Daoy (cell line): ENCODE results near the gene PTPN7. TPM values are rescaled to one million over a fixed set of nuclear protein-coding genes. Genes with fewer than 3 reads are reported as not detected.
A peak's percentile ranks its signal among the peaks of the same experiment; 100 is the strongest.
"Not testable (repeated sequence)": the region's sequence is repeated elsewhere in the genome, so short reads cannot be mapped to it uniquely, and the experiment has no call there.

ENCODE experiments used
- DNase-seq: peaks from one replicate; pipeline ENCODE4 v3.0.0-alpha.2; 2015; ENCODE audit warnings: low read depth
- total RNA-seq: library from RNA; depleted of rRNA; stranded (reverse); fragments of >200 nt; shearing (Covaris generic); gene quantifications from 2 replicates; pipeline ENCODE4 v1.2.3, GENCODE V29; 2014; rRNA removed

Gene PTPN7
- total RNA-seq: 1.3 and 1.5 TPM in 2 replicates

DNA sequence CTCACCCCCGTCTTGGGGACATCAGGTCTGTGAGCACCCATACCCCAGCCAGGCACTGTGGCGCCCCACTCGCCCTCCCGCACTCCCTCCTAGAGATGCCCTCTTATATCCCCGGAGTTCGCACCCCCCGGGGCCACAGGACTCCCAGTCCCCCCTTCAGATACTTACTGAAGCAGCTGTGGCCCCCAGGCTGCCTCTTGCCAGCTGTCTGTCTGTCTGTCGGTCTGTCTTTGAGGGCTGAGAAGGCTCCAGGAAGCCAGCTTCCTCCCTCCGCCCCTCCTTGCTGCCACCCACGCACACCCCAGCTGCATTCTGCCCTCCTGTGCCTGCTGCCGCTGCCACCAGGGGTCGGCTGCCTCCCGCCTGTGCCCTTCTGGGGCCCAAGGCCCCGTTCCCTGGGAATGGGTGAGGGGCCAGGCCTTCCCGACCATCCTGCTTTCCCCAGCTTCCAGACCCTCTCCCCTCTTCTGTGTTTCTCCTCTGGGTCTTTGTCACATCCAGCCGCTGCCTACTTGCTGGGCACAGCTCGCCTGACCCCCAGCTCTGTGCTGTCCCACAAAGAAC lies at the start of gene PTPN7:
PTPN7 (minus strand) TSS at position 226 of the 564 bp plus-strand sequence. CDS start 1,200 bp downstream, outside the sequence.
- peak; percentile 55 for DNase-seq

DNA sequence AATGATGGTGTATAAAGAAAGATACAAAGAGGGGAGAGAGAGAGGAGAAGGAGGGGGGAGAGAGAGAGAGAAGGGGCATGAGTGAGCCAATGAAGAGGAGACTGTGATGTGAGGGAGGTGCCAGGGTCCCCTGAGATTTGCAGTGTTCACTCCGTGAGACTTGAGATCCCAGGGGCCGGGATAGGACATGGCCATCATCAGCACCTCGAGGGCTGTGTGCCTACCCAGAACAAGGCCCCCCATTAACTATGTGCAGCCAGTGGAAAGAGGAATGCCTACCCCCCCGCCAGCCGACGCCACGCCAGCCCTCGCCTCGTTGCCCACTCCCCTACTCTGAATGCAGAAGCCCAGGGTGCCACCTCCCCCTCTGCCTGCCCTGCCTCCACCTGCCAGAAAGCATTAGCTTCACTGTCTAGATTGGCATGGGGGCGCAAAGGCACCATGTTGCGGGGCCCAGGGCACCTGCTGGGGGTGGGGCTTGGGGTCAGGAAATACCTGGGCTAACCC lies 48.0 kb upstream of the PTPN7 start:
- no peak for DNase-seq

DNA sequence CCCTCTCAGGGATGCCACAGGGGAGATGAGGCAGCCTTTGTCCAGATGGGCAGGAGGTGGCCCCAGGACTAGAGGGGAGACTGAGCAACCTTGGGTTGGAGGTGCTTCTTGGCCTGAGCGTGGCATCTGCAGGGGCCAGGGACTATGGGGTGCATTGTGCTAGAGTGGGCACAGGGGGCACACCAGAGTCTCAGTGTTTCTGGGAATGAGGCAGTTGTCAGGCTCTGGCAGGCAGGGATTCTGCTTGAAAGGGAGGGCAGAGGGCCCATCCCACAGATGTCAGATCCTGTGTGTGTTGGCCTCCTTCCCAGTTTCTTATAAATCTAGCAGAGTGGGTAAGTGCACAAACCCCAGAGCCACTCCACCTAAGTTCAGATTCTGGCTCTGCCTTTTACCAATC lies 46.9 kb upstream of the PTPN7 start:
- DNase-seq: peak; percentile 71

DNA sequence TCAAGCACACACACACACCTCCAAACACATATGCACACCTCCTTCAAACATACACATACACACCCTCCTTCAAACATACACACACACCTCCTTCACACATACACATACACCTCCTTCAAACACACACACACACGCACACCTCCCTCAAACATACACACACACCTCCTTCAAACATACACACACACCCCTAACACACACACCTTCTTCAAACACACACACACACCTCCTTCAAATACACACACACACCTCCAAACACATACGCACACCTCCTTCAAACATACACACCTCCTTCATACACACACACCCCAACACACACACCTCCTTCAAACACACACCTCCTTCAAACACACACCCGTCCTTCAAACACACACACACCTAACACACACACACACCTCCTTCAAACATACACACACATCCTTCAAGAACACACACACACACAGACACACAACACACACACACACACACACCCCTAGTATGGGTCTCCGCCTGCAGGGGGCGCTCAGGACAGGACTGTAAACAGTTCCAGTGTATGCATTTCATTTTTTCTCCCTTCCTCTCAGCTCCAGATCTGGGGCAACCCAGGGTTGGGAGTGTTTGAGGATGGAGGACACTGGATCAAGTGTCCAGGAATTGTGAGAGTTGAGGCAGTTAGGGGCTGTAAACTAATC lies 45.3 kb upstream of the PTPN7 start:
- no peak for DNase-seq

DNA sequence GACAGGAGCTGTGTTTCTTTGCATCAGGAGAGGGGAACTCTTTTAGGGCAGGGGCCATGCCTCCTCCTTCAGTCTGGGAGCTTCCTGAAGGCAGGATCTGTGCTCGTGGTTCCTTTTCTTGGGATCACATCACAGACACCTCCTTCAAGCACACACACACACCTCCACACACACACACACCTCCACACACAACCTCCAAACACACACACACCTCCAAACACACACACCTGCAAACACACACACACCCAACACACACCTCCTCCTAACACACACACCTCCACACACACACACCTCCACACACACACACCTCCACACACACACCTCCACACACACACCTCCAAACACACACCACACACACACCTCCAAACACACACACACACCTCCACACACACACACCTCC lies 43.7 kb upstream of the PTPN7 start:
- DNase-seq: no peak

DNA sequence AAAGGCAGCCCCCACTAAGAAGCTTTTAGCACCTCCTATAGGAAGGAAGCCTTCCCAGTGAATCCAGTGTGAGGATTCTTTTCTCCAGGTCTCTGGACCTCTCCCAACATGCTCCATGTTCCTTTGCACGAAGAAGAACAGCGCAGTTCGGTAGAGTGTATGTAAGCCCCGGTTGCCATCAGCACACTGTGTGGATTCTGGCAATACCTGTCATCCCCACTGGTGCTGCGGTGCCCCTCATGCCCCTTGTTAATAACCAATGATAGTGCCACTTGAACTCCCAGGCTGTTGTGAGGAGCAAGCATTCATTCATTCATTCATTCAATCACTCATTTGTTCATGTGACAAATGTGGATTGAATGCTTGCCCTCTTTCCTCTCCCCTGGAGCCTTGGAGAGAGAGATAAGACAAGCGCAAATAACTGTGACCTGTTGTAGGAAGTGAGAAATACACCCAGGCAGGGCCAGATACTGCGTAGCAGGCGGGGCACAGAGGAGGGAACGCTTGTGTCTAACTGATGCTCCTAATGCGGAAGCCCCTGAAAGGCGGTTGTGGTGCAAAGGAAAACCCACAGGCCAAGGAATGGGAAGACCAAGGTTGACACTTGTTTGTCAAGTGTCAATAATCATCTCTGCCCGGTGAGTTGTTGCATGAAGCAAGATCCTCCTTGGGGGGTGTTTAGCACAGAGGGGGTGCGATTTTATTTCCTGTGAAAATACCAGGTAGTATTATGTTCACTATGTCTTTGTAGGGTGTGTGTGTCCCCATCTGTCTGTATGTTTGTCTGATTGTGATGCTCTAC lies 43.0 kb upstream of the PTPN7 start:
- DNase-seq: no peak

DNA sequence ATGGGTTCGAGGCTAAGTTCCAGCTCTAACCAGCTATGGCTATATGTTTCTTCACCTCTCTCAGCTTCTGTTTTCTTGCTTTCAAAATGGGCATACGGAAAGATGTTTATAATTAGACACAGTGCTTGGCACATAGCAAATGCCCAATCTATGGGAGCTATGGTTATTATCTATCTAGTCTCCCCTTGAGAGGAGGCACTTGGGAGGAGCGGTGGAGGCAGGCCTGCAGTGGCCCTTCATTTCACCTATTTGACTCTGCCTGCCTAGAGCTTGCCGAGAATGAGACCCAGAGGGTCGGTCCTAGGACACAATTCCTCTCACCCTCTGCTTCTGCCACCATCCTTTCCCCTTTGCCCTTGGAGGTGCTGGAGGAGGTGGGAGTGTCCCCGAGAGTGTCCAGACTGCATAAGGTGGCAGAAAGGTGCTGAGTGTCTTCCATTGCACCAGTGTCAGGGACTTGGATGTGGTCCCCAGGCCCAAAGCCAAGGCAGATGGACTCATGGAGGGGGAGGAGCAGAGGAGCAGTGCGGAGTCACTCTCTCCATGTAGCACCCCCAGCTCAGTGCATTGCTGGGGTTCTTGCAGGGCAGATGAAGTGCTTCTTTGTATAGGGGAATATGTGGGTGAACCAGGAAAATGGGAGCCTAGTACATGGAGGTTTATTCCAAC lies 42.2 kb upstream of the PTPN7 start:
- DNase-seq: no peak

DNA sequence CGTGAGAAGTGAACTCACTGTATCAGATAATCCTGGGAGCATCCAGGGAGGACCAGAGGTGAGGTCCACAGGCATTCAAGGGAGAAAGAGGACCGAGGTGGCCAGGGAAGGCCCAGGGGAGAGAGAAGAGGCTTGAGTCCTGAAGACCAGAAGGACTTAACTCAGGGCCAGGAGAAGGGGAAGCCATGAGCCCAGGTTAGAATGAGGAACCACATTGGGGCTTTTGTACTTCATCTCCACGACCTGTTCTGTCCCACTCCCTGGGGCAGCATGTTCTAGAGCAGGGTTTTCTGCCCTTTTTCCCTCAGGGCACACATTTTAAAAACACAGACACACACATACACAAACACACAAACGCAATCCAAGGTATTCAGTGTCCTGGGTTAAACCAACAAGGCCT lies 41.6 kb upstream of the PTPN7 start:
- DNase-seq: no peak

DNA sequence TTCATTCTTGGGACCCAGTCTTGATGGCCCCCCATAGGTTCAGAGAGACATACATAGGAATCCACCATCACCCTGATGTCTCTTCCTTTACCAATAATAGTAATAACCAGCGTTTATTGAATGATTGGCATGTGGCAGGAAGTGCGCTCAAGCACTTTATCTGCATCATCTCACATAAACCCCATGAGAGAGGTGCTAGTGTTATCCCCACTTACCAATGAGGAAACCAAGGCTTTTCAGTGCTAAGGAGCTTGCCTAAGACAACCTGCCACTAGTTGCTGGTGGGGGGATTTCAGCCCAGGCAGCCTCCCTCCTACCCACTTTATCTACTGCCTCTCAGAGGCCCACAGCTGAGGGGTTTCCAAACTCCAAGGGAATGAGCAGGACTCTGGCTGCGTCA lies 40.9 kb upstream of the PTPN7 start:
- DNase-seq: no peak

DNA sequence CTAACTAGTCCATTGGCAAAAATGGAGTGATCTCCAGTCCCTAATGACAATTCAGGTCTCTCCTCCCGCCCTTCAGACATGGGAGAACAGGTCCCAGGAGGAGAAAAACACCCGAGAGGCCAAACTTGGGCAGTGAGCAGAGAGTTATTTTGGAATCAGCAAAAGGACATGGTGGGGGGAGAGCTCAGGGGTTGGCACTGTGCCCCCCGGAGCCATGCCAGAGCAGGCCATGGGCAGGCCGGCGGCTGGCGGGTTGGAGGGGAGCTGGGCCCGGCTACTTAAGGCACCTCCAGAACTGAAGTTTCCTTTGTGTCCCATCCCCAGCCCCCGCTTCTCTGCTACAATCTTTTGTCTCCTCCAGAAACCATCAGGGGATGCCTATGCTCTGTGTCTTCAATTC lies 40.3 kb upstream of the PTPN7 start:
- no peak for DNase-seq

DNA sequence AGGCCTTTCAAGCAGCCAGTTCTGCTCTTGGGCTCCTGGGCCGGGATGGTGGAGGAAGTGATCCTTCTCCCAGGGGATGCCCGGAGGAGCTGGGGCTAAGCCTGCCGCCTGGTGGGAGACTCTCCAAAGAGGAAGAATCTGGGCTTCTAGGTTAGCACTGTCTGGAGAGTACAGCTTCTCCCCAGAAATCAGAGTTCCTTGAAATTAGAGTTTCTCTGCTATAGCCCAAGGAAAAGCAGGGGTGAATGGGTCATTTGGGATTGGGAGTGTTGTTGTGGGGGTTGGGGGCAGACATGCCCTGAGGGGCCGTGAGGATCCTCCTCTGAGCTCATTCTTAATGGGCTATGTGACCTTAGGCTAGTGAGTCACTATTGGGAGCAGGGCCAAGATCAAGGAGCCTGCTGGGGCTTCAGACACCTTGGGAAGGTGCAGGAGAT lies 39.7 kb upstream of the PTPN7 start:
- DNase-seq: peak; percentile 78

DNA sequence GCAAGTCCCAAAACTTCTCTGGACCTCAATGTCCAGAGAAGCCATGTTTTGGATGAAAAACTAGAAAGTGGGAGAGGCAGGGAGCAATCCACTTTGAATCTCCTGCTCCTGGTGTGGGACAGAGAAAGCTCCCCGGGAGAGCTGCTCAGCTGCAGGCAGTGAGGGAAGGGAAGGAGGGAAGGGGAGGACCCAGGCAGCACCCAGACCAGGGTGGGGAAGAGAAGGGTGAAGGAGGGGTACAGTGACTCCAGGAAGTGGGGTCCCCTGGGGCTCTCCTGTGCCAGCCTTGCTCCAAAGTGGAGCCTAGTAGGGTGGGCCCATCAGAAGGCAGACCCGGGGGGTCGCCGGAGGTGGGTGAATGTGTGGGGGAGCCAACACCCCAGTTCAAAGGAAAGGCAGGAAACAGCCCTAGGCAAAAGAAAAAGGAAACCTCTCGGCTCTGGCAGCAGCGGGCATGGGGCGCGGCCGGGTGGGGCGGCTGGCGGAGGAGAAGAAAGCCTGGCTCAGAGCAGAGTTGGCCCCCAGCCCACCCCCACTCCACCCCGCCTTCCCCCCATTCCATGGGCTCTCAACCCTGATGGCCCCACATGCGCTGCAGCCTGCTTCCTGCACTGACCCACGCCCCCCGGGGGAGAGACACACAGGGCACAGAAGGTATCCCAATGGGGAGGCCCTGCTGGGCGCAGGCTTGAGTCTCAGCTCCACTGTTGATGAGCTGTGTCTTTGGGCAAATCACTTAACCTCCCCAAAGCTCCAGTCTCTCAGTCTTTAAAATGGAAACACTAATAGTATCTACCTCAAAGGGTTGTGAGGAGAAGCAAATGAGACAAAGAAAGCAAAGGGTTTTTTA lies 38.9 kb upstream of the PTPN7 start:
- DNase-seq: no peak

DNA sequence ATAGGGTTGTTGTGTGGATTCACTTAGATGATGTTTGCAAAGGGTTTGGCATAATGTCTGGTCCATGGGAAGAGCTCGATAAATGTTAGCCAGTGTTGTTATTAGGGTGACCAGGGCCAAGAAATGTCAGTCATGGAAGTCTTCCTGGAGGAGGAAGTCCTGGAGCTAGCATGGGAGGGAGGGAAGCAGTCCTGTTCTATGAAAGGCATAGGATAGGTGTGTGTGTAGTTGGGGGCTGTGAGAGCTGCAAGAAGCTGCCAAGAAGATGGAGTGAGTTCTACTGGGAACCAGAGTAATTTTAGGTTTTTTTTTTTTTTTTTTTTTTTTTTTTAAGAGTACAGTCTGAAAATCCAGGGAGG lies 37.9 kb upstream of the PTPN7 start:
- DNase-seq: no peak

DNA sequence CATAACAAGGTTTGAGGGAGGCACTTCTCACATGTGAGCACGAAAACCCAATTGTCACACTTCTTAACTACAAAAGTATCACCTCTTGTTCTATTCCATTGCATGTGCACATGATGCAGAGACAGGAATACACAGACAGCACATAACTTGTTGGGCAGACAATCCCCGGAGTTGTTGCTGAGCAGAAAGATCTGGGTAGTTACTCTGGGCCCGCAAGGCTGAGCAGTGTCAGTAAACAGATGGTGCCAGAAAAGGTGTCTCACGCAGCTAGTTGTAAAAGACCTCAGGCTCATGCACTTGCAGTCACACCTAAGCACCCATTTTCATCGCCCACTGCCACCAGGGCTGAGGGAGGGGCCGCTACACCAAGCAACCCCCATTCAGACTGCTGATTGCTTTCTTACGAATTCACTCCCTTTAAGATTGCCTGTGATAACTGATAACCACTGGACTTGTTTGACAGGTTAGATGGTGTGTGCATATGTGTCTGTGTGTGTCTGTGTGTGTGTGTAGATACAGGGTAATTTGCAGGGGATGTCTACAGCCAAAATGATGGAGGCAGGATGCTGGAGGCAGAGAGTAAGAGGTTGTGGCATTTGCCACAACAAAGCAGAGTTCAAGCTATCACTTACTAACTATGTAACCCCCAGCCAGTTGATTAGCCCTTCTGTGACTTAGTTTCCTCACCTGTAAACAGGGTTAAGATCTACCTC lies 37.4 kb upstream of the PTPN7 start:
- DNase-seq: no peak

DNA sequence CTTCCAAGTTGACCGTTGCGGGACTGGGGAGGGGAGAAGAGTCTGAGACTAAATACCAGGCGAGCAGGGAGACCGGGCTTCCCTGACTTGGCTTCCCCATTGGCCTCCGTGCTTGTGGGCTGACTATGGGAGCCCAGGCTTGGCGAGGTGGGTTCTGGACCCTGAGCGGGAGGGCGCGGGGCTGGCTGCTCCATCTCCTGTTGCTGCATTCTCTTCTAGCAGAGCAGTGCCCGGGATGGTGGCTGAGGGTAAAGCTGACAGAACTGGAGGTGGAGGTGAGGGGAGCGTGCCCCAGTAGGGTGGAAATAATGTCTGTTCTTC lies 33.9 kb upstream of the PTPN7 start:
- no peak for DNase-seq

DNA sequence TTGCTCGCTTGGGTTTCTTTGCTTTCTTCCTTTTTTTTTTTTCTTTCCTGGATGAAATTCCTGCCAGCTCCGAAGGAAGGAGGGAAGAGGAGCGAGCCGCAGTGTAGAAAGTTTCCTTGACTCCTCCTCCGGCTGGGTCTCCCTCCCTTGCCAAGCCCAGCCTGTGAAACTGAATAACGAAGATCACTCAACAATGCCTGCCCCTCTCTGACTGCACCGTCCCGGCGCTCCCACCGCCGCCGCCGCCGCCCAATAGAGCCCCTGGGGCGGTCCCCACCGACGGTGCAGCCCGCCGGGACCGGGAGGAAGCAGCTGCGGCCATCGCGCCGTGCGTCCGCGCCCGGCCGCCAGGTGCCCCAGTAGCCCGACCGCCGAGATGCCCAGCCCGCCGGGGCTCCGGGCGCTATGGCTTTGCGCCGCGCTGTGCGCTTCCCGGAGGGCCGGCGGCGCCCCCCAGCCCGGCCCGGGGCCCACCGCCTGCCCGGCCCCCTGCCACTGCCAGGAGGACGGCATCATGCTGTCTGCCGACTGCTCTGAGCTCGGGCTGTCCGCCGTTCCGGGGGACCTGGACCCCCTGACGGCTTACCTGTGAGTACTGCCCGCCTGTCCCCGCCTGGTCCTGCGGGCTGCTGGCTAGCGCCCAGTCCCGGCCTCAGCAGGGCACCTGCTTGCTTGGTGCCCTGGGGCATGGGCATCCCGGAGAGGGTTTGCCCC lies 33.4 kb upstream of the PTPN7 start, which contains the start of gene LGR6:
LGR6 (plus strand) TSS at position 186 of the 714 bp plus-strand sequence; CDS start at position 377, 191 bp downstream.
- peak; percentile 27 for DNase-seq

DNA sequence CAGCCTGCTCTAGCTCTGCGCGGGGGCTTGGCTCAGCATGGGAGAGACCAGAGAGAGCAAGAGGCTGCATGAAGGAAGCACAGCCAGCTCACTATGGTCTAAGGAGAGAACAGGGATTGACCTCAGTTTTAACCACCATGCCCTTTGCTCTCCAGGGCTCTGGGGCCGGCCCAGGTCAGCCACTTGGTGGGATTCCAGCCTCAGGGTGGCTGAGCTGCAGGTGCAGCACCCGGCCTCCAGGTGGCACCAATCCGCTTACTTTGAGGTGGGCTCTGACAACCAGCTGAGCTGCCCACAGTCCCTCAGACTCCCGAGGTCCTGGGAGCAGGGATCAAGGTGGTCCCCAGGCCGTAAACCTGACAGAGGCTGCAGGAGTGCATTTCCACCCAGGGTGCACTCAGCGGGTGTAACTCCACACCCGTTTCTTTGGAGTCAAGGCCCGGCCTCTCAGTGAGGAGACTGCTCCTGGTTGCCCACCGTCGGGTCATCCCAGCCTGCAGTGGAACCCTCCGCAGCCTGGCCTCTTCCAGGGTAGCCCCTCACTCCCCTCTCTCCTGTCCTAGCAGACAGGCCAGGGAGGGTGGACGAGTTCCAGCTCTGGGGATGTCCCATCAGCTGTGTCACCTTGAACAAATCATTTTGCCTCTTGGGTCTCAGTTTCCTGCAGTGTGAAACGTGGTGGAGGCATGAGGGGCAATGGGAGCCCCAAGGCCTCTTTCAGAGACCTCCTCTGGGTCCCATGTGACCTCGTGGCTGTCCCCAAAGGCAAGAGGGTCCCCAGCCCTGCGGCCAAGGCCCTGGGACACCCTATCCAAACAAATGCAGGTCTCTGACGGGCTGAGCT lies 32.6 kb upstream of the PTPN7 start:
- DNase-seq: peak; percentile 73

DNA sequence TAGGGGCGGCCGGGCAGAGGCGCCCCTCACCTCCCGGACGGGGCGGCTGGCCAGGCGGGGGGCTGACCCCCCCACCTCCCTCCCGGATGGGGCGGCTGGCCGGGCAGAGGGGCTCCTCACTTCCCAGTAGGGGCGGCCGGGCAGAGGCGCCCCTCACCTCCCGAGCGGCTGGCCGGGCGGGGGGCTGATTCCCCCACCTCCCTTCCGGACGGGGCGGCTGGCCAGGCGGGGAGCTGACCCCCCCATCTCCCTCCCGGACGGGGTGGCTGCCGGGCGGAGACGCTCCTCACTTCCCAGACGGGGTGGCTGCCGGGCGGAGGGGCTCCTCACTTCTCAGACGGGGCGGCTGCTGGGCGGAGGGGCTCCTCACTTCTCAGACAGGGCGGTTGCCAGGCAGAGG lies 31.0 kb upstream of the PTPN7 start:
- not testable (repeated sequence) for DNase-seq
